ENCODE results near the gene HEPH. TPM values are rescaled to one million over a fixed set of nuclear protein-coding genes. Genes with fewer than 3 reads are reported as not detected.

Gene HEPH
- total and polyA plus RNA-seq, 9 of the 15 experiments (the other 6 are each of a cell fraction or from before 2014, with no cell fraction given): 22.4 to 67.6 (median 42.9) TPM

DNA sequence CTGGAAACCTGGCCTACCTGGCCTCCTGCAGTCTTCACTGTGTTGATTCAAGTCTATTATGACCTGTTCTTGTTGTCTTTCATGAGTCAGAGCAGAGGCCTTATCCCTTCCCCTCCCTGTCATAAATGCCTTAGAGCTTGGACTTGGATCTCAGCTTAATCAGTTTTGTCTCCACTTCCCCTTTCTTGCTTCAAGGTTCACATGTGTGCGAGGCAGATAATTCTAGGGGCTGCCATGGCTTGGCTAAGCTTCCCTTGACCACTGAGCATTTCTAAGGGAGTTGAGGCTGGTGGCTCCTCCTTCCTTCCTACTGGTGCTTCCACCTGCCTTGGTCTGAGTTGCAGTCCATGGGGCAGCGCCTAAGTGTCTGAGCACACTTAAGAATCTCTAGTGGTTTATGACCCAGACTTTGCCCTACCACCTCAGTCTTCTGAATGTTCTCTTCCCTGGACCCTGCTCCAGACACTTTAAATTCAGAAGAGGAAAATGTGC, 1.7 kb upstream of the HEPH start (continued):
- no peak for TF ChIP-seq ZNF696 (CRISPR knock-in tag; conservative IDR thresholded peaks at IDR 0.05)
- TF ChIP-seq NFYB (IDR thresholded peaks at IDR 0.05; ENCODE audit: extremely low read depth, insufficient read length): no peak
- TF ChIP-seq, protein P1, sequence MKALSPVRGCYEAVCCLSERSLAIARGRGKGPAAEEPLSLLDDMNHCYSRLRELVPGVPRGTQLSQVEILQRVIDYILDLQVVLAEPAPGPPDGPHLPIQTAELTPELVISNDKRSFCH (CRISPR knock-in tag; IDR thresholded peaks at IDR 0.05): no peak
- TF ChIP-seq, protein P1 (tag; IDR thresholded peaks at IDR 0.05): no peak
- TF ChIP-seq SMARCC2 (IDR thresholded peaks at IDR 0.05; ENCODE audit: low read depth): peak; percentile 94
- TF ChIP-seq, protein P2, sequence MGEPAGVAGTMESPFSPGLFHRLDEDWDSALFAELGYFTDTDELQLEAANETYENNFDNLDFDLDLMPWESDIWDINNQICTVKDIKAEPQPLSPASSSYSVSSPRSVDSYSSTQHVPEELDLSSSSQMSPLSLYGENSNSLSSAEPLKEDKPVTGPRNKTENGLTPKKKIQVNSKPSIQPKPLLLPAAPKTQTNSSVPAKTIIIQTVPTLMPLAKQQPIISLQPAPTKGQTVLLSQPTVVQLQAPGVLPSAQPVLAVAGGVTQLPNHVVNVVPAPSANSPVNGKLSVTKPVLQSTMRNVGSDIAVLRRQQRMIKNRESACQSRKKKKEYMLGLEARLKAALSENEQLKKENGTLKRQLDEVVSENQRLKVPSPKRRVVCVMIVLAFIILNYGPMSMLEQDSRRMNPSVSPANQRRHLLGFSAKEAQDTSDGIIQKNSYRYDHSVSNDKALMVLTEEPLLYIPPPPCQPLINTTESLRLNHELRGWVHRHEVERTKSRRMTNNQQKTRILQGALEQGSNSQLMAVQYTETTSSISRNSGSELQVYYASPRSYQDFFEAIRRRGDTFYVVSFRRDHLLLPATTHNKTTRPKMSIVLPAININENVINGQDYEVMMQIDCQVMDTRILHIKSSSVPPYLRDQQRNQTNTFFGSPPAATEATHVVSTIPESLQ (CRISPR knock-in tag; IDR thresholded peaks at IDR 0.05): no peak
- peak; percentile 28; the same call in 1 of the 2 replicates for TF ChIP-seq PHF8 (IDR thresholded peaks at IDR 0.05; ENCODE audit: borderline replicate concordance, low read length)
- TF ChIP-seq HDAC8 (tag; IDR thresholded peaks at IDR 0.05): no peak
- TF ChIP-seq MCM5 (IDR thresholded peaks at IDR 0.05; ENCODE audit: low read depth): no peak
